RKO (cell line): ENCODE results near the gene RBPJ.
A peak's percentile ranks its signal among the peaks of the same experiment; 100 is the strongest.
"Not testable (repeated sequence)": the region's sequence is repeated elsewhere in the genome, so short reads cannot be mapped to it uniquely, and the experiment has no call there.

Source experiments
- DNase-seq: peaks from one replicate; pipeline ENCODE4 v3.0.0-alpha.2; 2016; ENCODE audit warnings: low spot score

Gene RBPJ

DNA sequence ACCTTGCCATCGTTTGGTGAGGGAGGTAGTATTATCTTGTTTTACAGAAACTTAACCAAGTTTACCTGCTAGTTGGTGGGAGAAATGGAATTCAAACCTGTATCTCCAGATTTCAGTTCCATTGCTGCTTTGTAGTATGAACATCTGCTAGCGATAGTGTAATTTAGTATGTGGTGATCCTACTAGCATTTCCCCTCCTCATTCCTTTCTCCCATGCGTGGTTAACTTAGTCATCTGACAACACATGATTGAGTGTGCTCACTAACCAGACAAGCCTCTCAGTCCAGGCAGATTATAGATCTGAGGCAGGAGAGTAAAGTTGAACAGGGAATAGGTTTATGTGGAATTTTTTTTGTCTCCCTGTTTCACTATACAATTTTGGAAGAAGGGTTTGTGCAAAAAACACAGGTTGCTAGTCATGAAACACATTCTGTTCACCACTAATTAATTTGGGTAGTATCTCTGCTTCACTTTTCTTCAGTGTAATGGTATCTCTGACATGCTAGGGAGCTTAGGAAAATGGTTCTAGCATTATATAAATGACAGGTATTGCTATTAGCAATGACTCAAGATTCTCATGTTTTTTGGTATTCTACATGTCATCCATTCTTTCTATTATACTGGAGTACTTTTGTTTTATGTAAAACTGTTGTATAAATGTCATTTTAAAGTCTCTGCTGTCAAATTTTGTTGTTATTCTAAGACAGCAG is 21.7 kb downstream of the RBPJ start:
- peak; percentile 88 for DNase-seq

DNA sequence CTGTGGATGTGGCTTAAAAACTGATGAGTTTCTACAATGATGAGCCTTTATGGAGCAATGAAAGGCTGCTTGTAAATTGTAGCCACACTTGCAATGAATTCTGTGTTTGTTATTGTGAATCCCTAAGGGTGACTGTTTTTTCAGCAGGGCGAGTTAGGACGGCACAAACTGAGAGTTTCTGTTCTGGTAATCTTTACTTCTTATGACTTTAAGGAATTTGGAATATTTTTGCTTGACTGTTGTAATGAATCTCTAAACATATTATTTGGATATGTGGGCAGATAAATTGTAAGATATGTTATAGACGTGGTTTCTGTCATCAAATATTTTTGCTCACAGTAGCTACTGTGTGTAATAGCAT is 22.2 kb downstream of the RBPJ start:
- DNase-seq: no peak

DNA sequence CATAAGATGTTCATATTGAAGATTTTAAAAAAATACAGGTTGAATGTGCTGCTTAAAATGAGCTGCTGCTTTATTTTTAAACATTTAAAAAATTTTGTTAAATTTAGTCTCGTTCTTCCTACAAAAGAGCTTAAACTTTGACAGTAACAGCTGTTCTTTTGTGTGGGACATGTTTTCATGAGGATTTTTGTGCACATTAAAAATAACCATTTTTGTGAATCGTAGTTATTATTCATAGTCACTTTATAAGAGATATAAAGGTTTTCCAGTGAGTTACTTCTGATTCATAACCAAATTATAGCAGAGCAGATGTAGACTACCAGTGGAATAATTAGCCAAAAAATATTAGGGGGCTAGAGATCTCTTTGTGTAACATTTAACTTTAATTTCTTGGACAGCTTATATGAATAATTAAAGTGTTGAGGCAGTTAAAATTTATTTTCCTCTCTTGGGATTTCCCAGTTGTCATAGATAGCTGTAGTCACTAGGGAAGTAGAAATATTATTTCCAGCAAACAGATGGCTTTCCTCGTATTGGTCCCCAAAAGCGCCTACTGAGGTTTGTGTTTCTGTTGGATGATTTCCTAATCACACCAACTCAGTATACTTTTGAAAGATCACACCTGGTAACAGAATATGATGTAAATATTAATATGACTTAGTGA is 24.2 kb downstream of the RBPJ start:
- no peak for DNase-seq

DNA sequence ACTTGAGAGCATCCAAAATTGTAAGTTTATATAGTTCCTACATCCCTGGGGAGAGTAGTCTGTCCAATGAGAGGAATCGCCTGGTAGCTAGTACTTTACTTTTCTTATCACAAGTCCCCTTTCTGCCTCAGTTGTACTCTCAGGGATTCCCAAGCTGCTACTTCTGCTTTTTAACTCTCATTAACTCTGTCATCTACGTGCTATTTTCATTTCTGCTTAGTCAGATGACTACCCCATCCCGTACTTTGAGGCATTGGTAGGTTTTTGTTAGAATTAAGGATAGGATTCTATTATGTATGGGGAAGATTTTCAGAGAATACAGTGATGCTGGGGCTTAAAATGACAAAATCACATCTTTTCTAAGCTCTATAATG is 24.7 kb downstream of the RBPJ start:
- DNase-seq: no peak

DNA sequence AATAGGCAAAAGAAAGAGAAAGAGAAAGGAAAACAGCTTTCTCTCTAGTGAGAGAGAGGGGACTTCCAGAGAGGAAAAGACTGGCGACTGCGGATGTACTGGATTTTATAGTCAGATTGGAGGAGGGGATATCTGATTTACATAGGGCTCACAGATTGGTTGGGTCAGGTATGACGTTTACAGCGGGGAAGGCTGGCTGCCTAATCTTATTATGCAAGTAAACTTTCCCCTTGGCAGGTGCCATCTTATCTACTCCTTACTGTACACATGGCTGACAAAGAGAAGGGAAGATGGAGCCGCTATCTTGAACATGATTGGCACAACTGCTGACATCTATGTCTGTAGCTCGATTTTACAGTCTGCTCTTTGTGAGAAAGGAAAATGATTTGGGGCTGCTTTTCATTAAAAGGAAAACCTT is 25.4 kb downstream of the RBPJ start:
- DNase-seq: no peak

DNA sequence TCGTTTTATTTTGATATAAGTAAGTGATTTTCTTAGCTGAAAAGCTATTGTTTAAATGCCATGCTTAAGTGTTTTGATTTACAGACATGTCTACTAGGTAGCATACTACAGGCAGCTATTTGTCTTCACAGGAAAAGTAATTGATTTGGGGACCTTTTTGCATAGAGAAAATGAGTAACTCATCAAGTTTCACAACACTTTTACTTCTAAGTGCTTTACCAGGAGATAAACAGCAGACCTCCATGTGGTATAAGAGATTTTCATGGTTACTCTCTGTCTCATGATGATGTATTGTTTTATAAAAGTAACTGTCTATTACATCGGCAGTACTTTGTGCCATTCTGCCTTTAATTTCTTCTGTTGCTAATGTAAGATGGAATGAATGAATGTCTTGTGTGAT is 28.7 kb downstream of the RBPJ start:
- no peak for DNase-seq

DNA sequence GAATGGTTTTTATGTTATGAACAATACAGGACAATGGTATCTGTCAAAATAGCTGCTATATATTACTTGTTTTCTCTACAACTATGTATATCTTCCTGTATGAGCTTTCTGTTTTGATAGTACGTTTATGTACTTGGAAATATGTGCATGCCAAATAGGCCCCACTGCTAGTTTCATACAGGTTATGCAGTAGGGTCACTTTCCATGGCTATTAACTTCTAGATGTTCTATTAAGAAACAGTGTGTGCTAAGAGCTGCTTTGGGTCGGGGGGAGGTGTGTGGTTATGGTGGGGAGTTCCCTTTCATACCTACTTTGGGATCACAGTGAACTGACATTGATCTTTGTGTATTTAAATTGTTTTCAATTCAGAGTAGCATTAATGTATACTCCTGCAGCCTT is 30.9 kb downstream of the RBPJ start:
- no peak for DNase-seq

DNA sequence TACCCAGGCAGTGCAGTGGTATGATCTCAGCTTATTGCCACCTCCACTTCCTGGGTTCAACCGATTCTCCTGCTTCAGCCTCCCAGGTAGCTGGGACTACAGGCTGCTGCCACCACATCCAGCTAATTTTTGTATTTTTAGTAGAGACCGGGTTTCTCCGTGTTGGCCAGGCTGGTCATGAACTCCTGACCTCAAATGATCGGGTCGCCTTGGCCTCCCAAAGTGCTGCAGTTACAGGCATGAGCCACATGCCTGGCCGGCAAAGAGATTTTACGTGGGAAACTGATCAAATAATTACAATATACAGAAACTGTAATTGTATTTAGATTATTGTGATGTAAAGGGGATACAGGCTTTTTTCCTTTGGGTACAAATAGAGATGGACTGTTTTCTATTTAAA is 33.7 kb downstream of the RBPJ start:
- no peak for DNase-seq

DNA sequence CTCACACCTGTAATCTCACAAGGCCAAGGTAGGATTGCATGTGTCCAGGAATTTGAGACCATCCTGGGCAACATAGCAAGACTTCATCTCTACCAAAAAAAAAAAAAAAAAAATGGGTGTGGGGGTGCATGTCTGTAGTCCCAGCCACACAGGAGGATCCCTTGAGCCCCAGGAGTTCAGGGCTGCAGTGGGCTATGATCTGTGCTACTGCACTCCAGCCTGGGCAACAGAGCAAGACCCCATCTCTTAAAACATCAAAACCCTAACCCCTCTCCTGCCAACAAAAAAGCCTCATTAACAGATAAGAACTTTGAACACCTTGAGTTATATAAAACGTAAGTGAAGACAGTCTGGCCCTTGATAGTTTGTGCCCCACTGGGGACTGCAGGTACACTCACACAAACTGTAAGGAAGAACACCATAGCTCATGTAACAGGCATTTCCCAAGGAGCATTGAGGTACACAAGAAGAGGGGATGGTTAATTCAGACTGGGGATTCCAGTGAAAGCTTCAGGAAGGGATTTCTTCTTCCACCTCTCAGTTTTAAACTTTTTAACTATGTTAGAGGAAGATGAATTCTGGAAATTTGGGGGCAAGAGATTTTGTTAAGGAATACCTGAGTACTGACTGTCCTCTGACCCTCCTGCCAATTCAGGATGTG is 34.7 kb downstream of the RBPJ start:
- DNase-seq: no peak

DNA sequence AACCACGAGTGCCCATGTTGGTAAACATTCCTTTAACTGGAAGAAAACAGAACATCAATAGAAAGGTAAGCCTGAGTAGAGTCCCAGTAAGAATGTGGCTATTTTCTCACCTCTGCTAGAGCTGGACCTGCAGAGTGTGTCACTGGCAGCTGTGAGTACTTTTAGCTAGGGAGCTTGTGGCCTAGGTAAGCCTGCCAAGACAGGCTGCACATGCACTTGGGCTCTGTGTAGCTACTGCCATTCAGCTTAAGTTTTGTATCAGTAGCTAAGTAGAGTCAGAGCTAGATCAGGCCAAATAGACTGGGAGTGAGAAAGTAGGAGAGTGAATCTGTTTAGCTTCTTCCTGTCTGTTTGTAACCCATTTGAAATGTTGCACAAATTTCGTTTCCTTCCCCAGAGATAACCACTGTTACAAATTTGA is 35.3 kb downstream of the RBPJ start:
- no peak for DNase-seq

DNA sequence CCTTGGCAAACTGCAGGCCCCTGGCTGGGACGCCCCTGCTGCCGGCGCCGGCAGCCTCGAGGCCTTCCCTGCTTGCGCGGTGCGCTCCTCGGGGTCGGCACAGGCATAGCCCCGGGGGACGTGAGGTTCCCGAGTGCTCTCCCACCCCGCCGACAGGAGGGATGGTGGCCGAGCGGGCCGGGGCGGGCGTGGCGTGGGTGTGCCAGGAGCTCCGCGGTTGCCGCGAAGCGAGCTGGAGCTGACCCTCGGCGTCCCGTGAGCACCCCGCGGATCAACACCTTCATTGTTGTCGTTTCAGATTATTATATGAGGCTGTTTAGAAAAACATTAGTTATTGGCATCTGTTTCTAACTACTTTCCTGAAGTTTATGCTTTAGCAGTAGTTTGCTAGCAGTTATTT is 38.7 kb downstream of the RBPJ start:
- DNase-seq: not testable (repeated sequence)

DNA sequence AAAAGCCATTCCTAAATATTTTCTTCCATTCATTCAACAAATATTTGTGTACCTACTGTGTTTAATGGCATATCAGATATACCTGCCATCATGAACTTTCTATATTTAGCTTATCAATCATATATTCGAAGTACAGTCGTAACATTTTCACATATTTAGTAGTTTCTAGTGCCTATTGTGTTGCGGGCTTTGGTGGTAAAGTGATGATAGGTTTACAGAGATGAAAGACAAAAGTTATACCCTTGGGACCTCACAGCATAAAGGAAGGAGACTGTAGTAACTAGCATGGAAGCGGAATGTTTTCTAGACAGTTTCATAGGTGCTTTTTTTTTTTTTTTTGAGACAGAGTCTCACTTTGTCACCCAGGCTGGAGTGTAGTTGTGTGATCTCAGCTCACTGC is 39.5 kb downstream of the RBPJ start:
- DNase-seq: no peak

DNA sequence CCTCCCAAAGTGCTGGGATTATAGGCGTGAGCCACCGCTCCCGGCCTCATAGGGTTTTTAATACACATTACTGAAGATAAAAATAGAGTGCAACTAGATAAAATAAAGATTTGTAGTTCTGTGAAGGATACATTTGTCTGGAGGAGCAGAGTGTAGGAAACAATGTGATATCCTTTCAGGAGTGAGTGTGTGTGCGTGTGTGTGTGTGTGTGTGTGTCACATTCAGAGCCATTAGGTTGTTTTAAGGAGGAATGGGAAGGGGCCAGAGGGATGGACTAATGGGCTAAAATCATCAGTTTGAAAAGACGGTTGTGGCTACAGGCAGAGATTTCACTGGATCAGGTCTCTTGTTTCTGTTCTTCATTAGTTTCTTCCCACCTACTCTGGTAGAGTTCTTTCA is 40.0 kb downstream of the RBPJ start:
- DNase-seq: no peak

DNA sequence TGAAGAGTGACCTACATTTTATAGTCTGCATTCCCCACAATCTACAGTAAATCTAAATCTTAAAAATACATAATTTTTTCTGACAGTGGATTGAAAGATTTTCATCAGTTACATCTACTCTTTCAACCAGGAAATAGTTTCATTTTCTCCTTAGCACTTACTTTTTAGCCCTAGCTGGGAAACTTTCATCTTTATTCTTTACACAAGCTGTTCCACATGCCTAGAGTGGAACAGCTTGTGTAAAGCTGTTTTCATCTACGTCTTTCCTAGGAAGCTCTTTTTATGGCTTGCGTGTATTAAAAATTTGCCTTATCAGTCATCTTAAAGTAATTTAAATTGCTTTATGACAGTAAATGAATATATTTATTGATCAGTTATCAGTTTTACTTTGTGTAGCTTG is 40.5 kb downstream of the RBPJ start:
- DNase-seq: no peak

DNA sequence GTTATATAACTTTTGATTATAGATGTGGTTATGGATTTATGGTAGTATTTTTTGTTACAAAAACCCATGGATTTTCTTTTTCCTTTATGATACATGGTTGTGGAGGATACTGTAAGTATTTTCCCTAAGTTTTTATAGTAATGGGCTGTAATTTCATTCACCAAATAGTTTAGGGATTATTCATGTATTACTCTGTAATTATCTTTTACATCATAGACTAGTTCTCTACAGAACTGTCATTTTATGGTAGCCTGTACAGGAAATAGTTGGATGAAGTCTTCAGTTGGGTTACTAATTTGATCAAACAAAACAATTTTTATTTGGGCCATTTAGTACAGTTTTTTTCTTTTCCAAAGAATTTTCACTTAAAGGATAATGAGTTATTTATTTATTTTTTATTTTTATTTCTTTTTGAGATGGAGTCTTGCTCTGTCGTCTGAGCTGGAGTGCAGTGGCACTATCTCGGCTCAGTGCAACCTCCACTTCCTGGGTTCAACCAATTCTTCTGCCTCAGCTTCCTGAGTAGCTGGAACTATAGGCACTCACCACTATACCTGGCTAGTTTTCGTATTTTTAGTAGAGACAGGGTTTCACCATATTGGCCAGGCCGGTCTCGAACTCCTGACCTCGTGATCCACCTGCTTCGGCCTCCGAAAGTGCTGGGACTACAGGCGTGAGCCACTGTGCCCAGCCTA is 42.1 kb downstream of the RBPJ start:
- DNase-seq: no peak

DNA sequence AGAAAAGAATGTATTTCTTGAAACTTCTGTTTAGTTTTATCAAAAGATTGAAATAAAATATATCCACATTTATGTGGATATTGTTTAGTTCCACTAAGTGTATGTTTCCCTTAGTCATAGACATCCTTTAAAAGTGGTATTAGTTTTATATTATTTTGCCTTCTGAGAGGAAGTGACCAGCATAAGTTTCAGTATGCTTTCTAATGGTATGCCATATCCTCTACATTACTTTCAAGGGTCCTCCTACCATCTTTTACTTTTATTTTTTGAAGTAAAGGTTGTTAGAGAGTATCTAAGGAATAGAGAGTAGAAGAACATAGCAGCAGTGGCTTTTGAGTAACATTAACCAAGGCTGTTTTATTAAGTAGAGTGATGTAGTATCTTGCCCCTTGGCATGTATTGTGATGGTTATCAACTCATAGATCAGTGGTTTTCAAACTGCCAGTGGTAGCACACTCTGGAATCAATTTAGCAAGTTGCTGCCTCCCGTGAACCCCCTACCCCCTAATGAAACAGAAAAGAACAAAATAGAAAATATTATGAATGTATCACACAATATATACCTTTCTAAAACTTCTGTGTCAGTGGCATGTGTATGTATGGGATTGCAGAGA is 44.8 kb downstream of the RBPJ start:
- no peak for DNase-seq

DNA sequence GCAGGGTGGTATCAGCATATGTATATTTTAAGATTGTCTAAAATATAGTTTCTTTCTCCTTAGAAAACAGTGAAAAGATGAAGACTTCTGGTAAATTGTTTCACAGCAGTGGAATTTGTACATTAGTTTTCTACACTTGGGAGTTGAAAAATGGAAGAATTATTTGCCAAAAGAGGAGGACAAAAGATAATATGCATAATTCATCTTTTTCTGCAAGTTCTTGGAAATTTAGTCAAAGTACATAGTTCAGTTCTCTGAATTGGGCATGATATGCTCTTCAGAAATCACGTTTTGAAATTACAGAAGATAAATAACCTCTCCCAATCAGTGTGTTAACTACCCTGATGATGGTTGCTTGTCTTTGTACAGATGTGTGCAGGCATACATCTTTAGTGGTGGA is 47.0 kb downstream of the RBPJ start:
- no peak for DNase-seq

DNA sequence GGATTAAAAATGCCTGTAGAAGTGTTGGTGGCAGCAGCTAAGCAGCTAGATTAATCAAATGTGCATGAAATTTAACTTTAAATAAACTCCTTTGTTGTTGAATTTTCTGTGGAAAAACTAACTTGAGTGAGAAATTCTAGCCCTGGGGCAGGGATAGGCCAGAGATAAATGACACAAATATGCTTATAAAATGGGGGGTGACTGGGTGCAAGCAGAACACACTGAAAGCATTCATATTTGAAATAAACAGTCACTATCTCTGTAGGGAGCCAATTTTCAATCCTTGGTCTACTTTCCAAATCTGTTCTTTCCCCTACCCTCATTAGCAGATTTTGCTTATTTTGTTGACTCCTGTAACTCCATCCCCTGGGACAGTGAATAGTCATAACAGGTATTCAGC is 47.9 kb downstream of the RBPJ start:
- no peak for DNase-seq

DNA sequence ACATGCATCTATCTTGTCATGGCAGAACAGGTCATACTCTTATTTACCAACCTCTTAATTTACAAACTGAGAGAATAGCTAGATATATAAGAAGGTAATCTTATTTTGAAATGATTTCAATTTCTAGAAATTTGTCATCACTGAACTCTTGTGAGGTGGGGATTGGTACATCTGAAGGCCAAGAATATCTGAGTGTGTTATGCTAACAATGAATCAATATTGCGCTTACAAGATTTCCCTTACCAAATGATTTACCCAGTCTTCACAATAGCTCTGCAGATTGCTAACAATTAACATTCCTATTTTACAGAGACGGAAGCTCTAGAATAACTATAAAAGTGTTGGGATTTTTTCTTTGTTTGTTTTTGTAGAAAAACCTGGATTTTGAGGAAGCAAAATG is 48.3 kb downstream of the RBPJ start:
- no peak for DNase-seq

DNA sequence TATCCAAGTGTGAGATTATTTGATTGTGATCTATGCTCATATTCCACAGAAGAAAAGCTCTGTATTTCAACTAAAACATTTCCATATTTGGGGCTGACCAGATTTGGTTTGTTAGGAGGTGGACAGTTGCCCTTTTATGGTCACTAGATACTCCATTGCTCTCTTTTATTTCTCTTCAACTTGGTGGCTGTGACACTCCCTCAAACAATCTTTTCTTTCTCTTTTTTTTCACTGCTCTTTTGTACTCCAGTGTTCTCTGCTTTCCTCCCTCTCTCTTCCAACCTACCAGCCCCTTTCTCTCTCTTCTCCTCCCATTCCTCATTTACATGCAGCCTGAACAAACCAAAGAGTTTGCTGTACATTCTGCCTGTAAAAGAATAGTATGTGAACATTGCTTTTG is 48.8 kb downstream of the RBPJ start:
- DNase-seq: no peak

DNA sequence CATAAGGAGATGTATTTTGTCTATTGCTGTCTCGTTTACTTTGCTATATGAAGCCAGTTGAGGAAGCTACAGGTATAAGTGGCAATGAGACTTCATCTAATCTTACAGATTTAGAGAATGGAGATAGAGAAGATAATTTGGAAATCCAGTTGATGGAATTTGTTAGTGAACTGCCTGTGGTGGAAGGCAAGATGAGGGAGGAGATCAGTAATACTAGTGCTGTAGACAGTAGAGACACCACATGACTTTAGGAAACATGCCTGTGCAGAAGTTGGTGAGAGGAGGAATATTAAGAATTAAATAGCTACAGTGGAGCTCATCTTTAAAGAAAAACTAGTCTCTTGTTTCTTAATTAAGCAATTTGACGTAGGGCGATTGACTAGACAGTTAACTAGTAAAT is 51.3 kb downstream of the RBPJ start:
- no peak for DNase-seq

DNA sequence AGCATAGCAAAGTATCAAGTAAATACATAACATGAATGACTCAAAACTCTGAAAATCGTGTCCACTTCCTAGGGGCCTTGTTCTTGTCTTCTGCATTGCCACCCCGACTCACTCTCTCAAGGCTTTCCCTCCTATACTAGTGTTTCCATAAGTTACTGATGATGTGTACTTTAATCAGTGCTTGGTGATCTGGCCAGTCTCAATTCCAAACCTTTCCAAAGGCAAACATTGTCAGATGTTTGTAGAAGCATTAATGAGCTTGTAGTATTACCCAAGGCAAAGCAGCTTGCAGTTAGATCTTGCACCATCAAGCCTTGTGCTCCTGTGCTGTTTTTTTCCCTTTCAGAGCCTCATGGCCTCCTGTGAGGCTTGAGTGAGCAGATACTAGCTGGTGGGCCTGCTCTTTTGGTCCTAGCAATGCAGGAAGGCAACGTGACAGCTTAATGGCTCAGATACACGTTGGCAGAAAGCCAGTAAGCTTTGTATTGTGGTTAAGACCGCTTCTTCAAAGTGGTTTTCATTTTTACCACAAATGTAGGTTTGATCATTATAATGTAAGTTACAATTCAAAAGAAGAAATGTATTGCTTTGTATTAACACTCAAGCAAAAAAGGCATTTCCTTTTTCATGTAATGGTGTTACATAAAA is 51.8 kb downstream of the RBPJ start:
- peak; percentile 14 for DNase-seq
